Heart left ventricle (tissue), 13 donors: ENCODE measurements around the gene SLC22A31.

ENCODE experiments used
- CTCF ChIP-seq, 12 donors: fragments of 200-600 bp; sonication (generic) in 4 of 12; IDR thresholded peaks; one replicate each; pipeline versions ENCODE4 v1.5.0 to v1.8.0; 2018 to 2022; ENCODE audit warnings: antibody characterized with exemption in 12 of 12, mild to moderate bottlenecking in 5 of 12
- POLR2A ChIP-seq, 2 donors: fragments of 450-650 bp; IDR thresholded peaks; one replicate each; pipeline ENCODE4 v1.6.1; 2017; ENCODE audit warnings: antibody characterized with exemption in 2 of 2, mild to moderate bottlenecking in 2 of 2, moderate library complexity in 2 of 2
- donor health status: ischemic (EF 13 %, LVEDD 7.1; RV severe dilation, severe dysfunction).
- donor health status: DM: no; HTN: yes; CAD: no.
- donor health status: DM: no; HTN: no; CAD: no.
- donor health status: ischemic (EF 25% LVEDD 6.9; RV normal size, moderate dysfunction).
- donor health status: ischemic (EF 25% LVEDD 5.7; RV mildly dilated, moderate dysfunction).
- donor health status: ischemic (EF 35%, LVEDD 5.7; RV mildly dilated, moderate dysfunction).
- donor health status: nonischemic (EF 11% LVEDD 7.7; RV severe dilation, severe dysfunction).
- donor health status: DM: yes; HTN: yes; CAD: no.
- donor health status: PGD.
- donor health status: ischemic (EF 29% LVEDD 5.4; RV normal size, mild dysfunction).
- donor health status: nonischemic (EF 23%, LVEDD 6.1; RV moderate dilation, normal function).

DNA sequence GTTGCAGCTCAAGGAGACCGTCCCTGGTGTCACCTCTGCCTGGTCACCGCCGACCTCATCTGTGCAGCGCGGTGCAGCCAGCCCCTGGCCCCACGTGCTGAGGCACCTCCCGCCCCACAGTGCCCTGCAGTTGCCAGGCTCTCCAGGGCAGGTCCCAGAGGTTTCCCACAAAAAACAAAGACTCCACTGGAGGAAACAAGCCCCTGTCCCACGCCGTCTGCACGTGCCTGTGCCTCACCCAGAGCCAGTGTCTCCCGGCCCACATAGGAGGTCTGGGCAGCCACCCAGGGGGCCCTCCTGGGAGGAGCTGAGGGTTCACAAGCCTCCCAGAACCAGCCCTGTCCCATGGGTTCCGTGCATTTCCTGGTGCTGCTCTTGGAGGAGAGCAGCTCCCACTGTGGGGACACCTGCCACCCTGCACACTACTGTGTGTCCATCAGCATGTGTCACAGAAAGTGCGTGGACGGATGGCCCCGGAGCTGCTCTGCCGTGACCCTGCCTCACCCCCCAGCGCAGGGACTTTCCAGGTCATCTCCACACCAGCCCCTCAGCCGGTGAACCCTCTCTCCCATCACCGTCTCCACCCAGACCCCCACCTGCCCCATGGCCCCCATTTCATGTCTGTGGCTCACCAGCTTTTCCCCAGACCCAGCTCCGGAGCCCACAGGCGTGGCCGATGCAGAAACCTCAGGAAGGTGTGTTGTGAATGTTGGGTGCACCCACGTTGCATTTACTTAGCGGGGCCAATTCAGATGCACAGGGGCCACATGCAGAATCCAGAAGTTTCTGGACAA is 45.8 kb downstream of the SLC22A31 start:
- TF ChIP-seq CTCF (IDR thresholded peaks at IDR 0.05) (no peak), POLR2A (IDR thresholded peaks at IDR 0.05) (no peak)
